ENCODE data around the gene NR6A1.

- TF ChIP-seq POLR2A (IDR thresholded peaks at IDR 0.05) = no peak
- no peak for TF ChIP-seq CTCF (IDR thresholded peaks at IDR 0.05)
Observed at GRCh38 chr9:124501771-124502320, 269.3 kb downstream of the NR6A1 start.
